DND-41 (cell line): ENCODE results near the gene KAT2B.

ENCODE experiments used
- CTCF ChIP-seq: IDR thresholded peaks from 2 replicates; pipeline ENCODE4 v1.5.1; 2012; ENCODE audit warnings: borderline replicate concordance, low read length, moderate library complexity, mild to moderate bottlenecking; ENCODE audit not compliant: poor library complexity, severe bottlenecking; ENCODE audit errors: extremely low read depth
- EZH2 ChIP-seq: IDR thresholded peaks from 3 replicates; pipeline ENCODE4 v1.6.1; 2012; ENCODE audit warnings: borderline replicate concordance, low read depth, mild to moderate bottlenecking, moderate library complexity, low read length, inconsistent platforms; ENCODE audit not compliant: severe bottlenecking

- TF ChIP-seq CTCF (no peak), EZH2 (no peak)
Measured at GRCh38 chr3:20064796-20065564, 24.7 kb downstream of the KAT2B start.
